Measurements from ENCODE around the gene GAB1. TPM values are rescaled to one million over a fixed set of nuclear protein-coding genes. Genes with fewer than 3 reads are reported as not detected.

GAB1 gene
- total and polyA plus RNA-seq, 12 donors, result 4.1 to 58.2 (median 29.0) TPM

DNA sequence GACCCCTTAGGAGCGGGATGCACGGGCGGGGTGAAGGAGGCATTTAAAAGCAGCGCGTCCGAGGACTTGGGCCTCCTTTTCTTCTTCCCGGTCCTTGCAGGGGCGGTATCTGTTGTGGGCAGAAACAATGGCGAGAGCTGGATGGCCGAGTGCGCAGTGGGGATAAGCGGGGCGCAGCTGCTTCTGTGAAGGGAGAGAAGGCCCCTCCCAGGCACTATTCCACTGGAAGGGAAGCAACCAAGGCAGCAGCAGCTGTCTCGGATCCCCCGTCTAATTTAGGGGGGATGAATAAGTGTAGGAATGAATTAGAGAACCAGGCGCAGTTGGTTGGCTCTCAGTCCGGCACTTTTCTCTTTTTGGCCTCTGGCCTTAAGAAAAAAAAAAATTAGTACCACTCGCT, 177.8 kb downstream of the GAB1 start:
- H3K9me3 ChIP-seq (replicated peaks in 1 of 3), result no peaks in the 10 kb centered on the region
- TF ChIP-seq POLR2A (IDR thresholded peaks at IDR 0.05), result peak in 1 of 2 donors; percentile 17
- TF ChIP-seq, protein P1, sequence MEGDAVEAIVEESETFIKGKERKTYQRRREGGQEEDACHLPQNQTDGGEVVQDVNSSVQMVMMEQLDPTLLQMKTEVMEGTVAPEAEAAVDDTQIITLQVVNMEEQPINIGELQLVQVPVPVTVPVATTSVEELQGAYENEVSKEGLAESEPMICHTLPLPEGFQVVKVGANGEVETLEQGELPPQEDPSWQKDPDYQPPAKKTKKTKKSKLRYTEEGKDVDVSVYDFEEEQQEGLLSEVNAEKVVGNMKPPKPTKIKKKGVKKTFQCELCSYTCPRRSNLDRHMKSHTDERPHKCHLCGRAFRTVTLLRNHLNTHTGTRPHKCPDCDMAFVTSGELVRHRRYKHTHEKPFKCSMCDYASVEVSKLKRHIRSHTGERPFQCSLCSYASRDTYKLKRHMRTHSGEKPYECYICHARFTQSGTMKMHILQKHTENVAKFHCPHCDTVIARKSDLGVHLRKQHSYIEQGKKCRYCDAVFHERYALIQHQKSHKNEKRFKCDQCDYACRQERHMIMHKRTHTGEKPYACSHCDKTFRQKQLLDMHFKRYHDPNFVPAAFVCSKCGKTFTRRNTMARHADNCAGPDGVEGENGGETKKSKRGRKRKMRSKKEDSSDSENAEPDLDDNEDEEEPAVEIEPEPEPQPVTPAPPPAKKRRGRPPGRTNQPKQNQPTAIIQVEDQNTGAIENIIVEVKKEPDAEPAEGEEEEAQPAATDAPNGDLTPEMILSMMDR (IDR thresholded peaks at IDR 0.05), result no peak
- intact Hi-C loops (cut with DNase I), result no loop called here
- peak; percentile 52 to 77 (median 57) for DNase-seq
- peaks cover 22 to 45% of the 10 kb centered on the region in 2 donors for H3K4me1 ChIP-seq (replicated peaks in 1 of 2)
- peaks cover 0 to 8% of the 10 kb centered on the region in 2 donors for H3K36me3 ChIP-seq (replicated peaks in 1 of 2)
- peak overlapping the region; percentile 97 to 100 (median 98) for H3K27ac ChIP-seq
- 0 to 1% (median 0%) methylated on average over 16 to 18 of the region's 18 CpGs for WGBS, 4 donors
- H3K4me3 ChIP-seq, result peak overlapping the region; percentile 81 to 94 (median 82)
- H3K27me3 ChIP-seq, result no peaks in the 10 kb centered on the region

DNA sequence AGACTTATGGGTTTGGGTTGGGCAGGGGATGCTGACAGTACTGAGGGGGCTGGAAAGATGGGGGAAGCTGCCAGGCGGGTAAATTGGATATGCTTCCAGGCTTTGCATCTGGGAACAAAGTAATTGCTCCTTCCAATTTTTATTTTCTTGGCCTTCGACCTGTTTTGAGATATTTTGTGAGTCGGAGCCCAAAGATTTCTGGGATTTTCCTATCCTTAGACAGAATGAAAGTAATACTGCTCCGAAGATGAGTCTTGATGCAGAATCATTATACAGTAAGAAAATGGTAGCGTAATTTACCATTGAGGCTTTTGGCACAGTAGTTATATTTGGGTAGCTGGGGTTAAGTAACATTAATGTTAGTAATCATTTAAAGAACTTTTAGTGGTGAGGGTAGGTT, 178.2 kb downstream of the GAB1 start:
- no peaks in the 10 kb centered on the region for H3K27me3 ChIP-seq
- H3K9me3 ChIP-seq (replicated peaks in 1 of 3), result no peaks in the 10 kb centered on the region
- peak overlapping the region in 3 of 4 donors; percentile 81 to 84 (median 81) for H3K4me3 ChIP-seq
- H3K4me1 ChIP-seq (replicated peaks in 1 of 2), result peaks cover 26 to 49% of the 10 kb centered on the region in 2 donors
- WGBS, 4 donors, result 3 to 14% (median 9%) methylated on average over 5 of the region's 5 CpGs
- H3K36me3 ChIP-seq (replicated peaks in 1 of 2), result peaks cover 0 to 11% of the 10 kb centered on the region in 2 donors
- no peak for DNase-seq
- intact Hi-C loops (cut with DNase I), result no loop called here
- TF ChIP-seq, protein P1 (IDR thresholded peaks at IDR 0.05), result no peak
- no peak for TF ChIP-seq POLR2A (IDR thresholded peaks at IDR 0.05)
- H3K27ac ChIP-seq, result peak overlapping the region; percentile 97 to 100 (median 98)

DNA sequence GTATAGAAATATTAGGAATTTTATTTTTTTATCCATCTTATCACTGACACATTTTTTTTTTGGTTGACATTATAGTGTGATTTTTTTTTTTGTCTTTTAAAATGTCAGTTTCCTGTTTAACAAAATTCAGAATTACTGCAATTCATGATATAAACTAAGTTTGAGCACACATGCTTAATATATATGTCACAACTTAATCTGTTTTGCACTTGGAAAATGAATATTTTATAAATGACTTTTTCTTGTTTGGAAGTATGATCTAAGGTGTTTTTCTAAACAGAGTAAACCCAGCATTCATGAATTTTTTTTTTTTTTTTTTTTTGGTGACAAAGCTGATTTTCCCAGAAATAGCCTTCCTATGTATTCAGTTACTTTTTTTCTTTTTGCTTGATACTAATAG, 179.2 kb downstream of the GAB1 start:
- TF ChIP-seq, protein P1 (IDR thresholded peaks at IDR 0.05), result no peak
- no peak for TF ChIP-seq POLR2A (IDR thresholded peaks at IDR 0.05)
- H3K9me3 ChIP-seq (replicated peaks in 1 of 3), result no peaks in the 10 kb centered on the region
- no peak for DNase-seq
- H3K4me3 ChIP-seq, result peak overlapping the region in 1 of 4 donors; percentile 81
- peaks cover 31 to 59% of the 10 kb centered on the region in 2 donors for H3K4me1 ChIP-seq (replicated peaks in 1 of 2)
- H3K36me3 ChIP-seq (replicated peaks in 1 of 2), result peaks cover 0 to 14% of the 10 kb centered on the region in 2 donors
- H3K27ac ChIP-seq, result peak overlapping the region in 2 of 5 donors; percentile 33 to 97
- intact Hi-C loops (cut with DNase I), result no loop called here
- no peaks in the 10 kb centered on the region for H3K27me3 ChIP-seq

DNA sequence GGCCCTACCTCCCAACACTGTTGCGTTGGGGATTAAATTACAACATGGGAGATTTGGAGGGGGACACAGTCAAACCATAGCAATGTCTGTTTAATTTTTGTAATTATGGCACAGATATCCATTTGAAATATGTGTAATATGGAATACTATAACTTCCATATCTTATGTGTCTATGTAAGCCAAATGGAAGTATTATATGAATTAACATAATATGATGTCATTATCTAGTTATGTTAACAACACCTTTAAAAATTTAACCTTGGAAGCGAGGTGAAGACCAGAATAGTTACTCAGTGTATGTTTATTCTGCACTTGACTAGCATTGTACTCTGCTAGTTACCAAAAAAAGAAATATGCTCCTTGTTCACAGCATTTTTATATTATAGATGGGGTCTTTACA, 181.1 kb downstream of the GAB1 start:
- H3K27me3 ChIP-seq, result no peaks in the 10 kb centered on the region
- 53 to 59% (median 57%) methylated on average over 2 of the region's 2 CpGs for WGBS, 4 donors
- H3K4me1 ChIP-seq (replicated peaks in 1 of 2), result peaks cover 31 to 75% of the 10 kb centered on the region in 2 donors
- peak overlapping the region in 3 of 5 donors; percentile 4 to 45 (median 16) for H3K27ac ChIP-seq
- intact Hi-C loops (cut with DNase I), result no loop called here
- H3K36me3 ChIP-seq (replicated peaks in 1 of 2), result peaks cover 0 to 30% of the 10 kb centered on the region in 2 donors
- TF ChIP-seq, protein P1 (IDR thresholded peaks at IDR 0.05), result no peak
- TF ChIP-seq POLR2A (IDR thresholded peaks at IDR 0.05), result no peak
- no peak for DNase-seq
- no peak overlapping the region for H3K4me3 ChIP-seq
- H3K9me3 ChIP-seq (replicated peaks in 1 of 3), result no peaks in the 10 kb centered on the region

Small RNAs within 50 kb of the gene (microRNA-seq; reads per million reads assigned to microRNA genes)
- 0 to 0.38 (median 0) reads per million in 3 donors for gene MIR3139

Small RNAs within 50 kb of the gene (small RNA-seq; reads per million reads assigned to genes)
- gene MIR3139 (0 reads per million in 2 donors), gene RF00019 (0 reads per million in 2 donors)

Other genes with a start within 250 kb of the GAB1 start
- 10 to 100 TPM; 17.5 to 37.4 (median 24.8) TPM for gene USP38, start 152.0 kb upstream of the GAB1 start, total RNA-seq
- gene USP38, start 152.0 kb upstream of the GAB1 start, polyA plus RNA-seq, result 10 to 100 TPM in 1 of 3 donors, 1 to 10 TPM in 2; 3.2 to 18.7 (median 3.5) TPM
- gene SMARCA5, start 176.8 kb downstream of the GAB1 start, total RNA-seq, result 10 to 100 TPM; 35.5 to 67.9 (median 61.5) TPM
- 10 to 100 TPM; 13.8 to 55.0 (median 14.0) TPM for gene SMARCA5, start 176.8 kb downstream of the GAB1 start, polyA plus RNA-seq